Bronchial epithelial cell (primary cell): ENCODE measurements around the gene SUGP2. TPM values are rescaled to one million over a fixed set of nuclear protein-coding genes. Genes with fewer than 3 reads are reported as not detected.

Experiments
- DNase-seq: peaks from one replicate; pipeline ENCODE4 v3.0.0-alpha.2; 2010; ENCODE audit warnings: low read depth
- FAIRE-seq: peaks from 2 replicates; lab custom pipeline; 2011; peaks lifted over from hg19 to GRCh38; lab: Jason Lieb, UNC
- H3K27me3 ChIP-seq: 2 replicates; pipeline ENCODE4 v1.5.1; 2011; ENCODE audit warnings: low read length; ENCODE audit not compliant: control insufficient read depth, insufficient read depth
- H3K36me3 ChIP-seq: 2 replicates; pipeline ENCODE4 v1.5.1; 2011; ENCODE audit warnings: low read length; ENCODE audit not compliant: control insufficient read depth, insufficient read depth
- H3K4me3 ChIP-seq: 2 replicates; pipeline ENCODE4 v1.5.1; 2011; ENCODE audit warnings: mild to moderate bottlenecking, low read depth, low read length, control low read depth
- total RNA-seq: library from RNA; depleted of rRNA; stranded (reverse); fragments of >200 nt; gene quantifications from 2 replicates; pipeline ENCODE4 v1.2.1, GENCODE V29; 2014
- TF ChIP-seq, protein P1 (sequence below): IDR thresholded peaks from 2 replicates; pipeline ENCODE4 v1.5.1; 2011; ENCODE audit warnings: mild to moderate bottlenecking, moderate library complexity, low read length, control low read depth, inconsistent platforms; ENCODE audit not compliant: insufficient read depth, severe bottlenecking

The SUGP2 gene
- total RNA-seq, 1 donor from 2014 or later, result 21.6 TPM

DNA sequence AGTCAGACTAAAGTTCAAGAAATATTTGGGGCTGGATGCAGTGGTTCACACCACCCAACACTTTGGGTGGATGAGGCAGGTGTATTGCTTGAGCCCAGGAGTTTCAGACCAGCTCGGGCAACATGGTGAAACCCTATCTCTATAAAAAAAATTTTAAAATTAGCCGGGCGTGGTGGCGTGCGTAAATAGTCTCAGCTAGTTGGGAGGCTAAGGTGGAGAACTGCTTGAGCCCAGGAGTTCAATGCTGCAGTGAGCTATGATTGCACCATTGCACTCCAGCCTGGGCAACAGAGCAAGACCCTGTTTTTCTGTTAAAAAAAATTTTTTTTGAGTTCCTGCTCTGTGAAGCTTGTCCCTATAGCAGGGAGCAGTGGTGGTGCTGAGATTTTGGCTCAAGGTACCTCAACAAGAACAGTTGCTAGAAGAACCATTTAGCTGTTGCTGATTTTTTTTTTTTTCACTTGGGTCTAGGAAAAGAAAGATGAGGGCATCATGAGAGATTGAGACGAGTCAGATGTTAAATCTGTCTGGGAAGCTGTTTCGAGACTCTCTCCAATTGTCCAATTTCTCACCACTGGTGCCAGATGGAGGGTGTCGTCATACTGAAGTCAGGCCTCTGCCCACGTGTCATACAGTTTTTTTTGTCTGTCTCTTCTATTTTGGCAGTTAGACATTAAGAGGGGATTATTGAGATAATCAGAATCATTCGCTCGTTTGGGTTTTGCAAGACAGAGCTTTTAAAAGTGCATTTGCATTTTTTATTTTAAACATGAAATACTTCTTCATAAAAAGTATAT lies 34.2 kb upstream of the SUGP2 start:
- FAIRE-seq (no peak), DNase-seq (no peak)
- Histone ChIP-seq H3K27me3 (no peaks in the 10 kb centered on the region), H3K4me3 (no peak overlapping the region), H3K36me3 (no peaks in the 10 kb centered on the region)
- TF ChIP-seq, protein P1, sequence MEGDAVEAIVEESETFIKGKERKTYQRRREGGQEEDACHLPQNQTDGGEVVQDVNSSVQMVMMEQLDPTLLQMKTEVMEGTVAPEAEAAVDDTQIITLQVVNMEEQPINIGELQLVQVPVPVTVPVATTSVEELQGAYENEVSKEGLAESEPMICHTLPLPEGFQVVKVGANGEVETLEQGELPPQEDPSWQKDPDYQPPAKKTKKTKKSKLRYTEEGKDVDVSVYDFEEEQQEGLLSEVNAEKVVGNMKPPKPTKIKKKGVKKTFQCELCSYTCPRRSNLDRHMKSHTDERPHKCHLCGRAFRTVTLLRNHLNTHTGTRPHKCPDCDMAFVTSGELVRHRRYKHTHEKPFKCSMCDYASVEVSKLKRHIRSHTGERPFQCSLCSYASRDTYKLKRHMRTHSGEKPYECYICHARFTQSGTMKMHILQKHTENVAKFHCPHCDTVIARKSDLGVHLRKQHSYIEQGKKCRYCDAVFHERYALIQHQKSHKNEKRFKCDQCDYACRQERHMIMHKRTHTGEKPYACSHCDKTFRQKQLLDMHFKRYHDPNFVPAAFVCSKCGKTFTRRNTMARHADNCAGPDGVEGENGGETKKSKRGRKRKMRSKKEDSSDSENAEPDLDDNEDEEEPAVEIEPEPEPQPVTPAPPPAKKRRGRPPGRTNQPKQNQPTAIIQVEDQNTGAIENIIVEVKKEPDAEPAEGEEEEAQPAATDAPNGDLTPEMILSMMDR, result no peak

DNA sequence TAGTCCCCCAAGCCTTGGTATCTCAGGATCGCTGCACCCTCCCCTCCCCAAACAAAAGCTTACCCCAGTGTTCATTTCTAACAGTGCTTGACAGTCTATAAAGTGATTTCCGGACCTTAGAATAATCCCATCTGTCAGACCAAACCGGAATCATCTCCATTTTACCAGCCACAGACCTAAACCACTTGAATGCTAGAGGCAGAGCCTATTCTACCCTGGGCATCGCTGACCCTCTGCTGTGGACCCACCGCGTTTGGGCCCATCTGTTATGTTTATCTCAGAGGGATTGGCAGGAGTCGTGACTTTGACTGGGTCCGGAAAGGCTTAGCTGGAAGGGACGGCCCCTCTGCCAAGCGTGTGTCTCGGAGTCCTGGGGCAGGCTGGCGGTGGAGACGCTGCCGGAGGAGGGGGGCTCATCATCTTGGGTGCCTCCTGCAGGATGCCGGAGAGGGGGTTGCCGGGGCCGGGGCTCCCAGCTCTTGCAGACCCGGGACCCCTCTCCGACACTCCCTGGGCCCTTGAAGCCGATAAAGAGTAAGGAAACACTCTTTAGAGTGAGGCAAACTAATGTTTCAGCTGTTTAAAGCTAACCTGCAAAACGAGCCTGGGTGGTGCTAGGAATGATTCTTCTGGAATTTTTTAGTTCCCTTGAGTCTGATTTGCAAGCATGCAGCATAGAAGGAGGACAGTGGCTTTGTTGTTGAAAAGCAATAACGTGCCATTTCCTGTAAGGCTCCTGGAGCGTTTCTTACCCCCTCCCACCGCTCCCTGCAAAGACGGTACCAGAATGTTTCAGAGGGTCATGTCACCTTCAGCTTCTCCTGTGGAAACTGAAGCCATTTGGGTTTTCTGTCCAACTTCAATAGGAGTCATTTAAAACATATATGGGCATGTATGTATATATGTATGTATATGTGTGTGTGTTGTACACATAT lies 31.8 kb upstream of the SUGP2 start:
- FAIRE-seq, result peak; percentile 13
- Histone ChIP-seq H3K36me3 (no peaks in the 10 kb centered on the region), H3K4me3 (peak overlapping the region; percentile 66), H3K27me3 (no peaks in the 10 kb centered on the region)
- no peak for DNase-seq
- TF ChIP-seq, protein P1, result no peak

DNA sequence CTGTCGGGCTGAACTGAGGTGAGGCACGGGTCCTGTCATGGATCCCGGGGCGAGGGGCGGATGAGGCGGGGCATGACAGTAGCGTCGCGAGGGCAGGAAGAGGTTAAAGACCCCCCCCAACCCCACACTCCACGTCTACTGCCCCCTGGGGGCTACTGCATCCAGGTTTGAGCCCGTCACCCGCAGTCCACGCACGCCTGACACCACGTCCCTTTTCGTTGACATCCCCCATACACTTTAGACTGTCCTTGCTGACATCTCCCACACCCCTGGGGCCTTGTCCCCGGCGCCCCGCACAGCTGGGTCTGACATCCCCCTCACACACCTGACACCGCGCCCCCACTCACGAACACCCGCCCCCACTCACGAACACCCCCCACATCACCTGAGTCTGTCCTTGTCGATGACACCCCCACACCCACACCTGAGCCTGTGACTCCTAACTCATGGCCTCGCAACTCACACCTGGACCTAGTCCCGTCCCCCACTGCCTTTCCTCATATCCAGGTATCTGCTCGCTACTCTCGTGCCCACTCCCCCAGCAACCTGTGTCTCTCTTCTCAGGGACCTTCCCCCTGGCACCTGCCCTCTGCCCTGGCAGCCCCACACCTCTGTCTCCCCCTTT lies 30.9 kb upstream of the SUGP2 start:
- no peak for DNase-seq
- Histone ChIP-seq H3K4me3 (peak overlapping the region; percentile 66), H3K27me3 (no peaks in the 10 kb centered on the region), H3K36me3 (peaks cover 1% of the 10 kb centered on the region)
- no peak for FAIRE-seq
- TF ChIP-seq, protein P1, result peak; percentile 32

DNA sequence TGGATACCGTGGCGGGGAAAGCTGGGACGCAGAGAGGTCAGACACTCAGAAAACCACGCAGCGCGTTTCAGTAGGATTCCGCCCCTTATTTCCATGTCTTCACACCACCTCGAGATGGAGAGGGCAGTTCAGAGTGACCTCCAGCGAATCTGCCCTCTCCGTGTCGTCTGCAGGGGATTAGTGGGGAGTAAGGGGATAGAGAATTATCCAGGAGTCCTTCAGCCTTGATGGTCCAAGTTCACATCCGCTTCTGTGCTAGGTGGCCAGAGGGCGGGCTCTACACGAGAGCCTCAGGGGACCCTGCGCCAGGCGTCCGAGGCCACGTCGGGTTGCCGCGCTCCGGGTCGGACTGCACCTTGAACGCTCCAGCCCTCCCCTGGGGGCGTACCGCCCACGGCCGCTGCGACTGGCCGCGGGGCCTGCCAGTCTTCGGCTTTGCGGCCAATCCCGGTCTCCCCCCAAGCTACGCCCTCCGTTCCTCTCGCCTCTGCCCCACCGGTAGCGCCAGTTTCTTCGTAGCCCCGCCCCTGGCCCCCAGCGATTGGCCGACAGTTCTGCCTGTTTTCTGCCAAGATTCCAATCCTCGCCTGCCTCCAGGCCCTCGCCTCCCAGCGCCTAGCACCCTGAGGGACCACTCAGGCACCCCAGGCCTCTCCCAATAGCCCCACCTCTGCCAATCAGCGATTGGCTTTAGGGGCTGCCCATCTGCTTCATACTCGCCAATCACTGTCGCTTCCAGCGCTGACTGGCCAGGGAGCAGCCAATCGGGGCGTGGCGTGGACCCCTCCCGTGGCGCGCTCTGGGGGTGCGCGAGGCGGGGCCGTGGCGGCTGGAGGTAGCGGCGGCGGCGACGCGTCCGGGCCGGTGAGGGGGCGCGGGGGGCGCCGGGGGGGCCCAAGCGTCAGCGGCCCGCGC lies 30.1 kb upstream of the SUGP2 start, which contains the start of gene SLC25A42:
TSS of gene SLC25A42 (plus strand) at position 812 of the 915 bp plus-strand sequence. CDS start 32,131 bp downstream, outside the sequence.
- peaks cover 6% of the 10 kb centered on the region for H3K36me3 ChIP-seq
- H3K4me3 ChIP-seq, result peak within 1 kb of the TSS; percentile 66
- no peaks in the 10 kb centered on the region for H3K27me3 ChIP-seq
- peak; percentile 97 for DNase-seq
- TF ChIP-seq, protein P1, result no peak
- no peak for FAIRE-seq
